Measurements from ENCODE around the gene GDF15.

The GDF15 gene

DNA sequence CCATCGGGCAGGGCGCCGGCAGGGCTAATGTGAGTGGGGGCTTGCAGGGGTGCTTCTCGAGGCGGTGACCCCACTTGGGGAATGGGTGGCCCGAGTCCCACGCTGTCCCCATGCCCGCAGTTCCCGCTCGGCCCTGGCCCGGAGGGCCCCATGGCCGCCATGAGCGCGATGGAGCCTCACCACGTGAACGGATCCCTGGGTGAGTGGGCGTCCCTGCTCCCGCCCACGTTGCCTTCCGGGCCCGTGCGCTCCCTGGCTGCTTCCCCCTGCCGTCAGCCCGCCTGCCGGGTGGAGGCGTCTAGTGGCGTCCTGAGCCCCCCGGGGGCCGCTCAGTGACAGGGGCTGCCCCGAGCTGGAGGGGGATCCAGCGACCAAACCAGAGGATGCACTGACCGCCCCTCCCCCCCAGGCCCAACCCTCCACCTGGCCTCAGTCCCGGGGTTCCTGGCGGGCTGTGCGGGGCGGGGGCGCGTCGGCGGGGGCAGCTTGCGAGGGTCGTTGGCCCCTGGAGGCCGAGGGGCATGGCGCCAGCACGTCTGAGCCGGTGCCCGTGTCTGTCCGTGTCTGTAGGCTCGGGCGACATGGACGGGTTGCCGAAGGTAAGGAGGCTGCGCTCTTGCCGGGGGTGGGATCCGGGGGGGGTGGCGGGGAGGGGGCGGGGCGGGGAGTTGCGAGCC, 47.2 kb downstream of the GDF15 start:
- TF ChIP-seq, protein P1, sequence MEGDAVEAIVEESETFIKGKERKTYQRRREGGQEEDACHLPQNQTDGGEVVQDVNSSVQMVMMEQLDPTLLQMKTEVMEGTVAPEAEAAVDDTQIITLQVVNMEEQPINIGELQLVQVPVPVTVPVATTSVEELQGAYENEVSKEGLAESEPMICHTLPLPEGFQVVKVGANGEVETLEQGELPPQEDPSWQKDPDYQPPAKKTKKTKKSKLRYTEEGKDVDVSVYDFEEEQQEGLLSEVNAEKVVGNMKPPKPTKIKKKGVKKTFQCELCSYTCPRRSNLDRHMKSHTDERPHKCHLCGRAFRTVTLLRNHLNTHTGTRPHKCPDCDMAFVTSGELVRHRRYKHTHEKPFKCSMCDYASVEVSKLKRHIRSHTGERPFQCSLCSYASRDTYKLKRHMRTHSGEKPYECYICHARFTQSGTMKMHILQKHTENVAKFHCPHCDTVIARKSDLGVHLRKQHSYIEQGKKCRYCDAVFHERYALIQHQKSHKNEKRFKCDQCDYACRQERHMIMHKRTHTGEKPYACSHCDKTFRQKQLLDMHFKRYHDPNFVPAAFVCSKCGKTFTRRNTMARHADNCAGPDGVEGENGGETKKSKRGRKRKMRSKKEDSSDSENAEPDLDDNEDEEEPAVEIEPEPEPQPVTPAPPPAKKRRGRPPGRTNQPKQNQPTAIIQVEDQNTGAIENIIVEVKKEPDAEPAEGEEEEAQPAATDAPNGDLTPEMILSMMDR (IDR thresholded peaks at IDR 0.05; ENCODE audit: borderline replicate concordance, extremely low read depth, low read length, poor library complexity, severe bottlenecking): no peak
- TF ChIP-seq EZH2 (IDR thresholded peaks at IDR 0.05; ENCODE audit: borderline replicate concordance, low read depth, low read length, severe bottlenecking): no peak
- H3K4me2 ChIP-seq (ENCODE audit: insufficient read depth, low read length): no peak overlapping the region
- H2AFZ ChIP-seq (ENCODE audit: low read depth, low read length): no peak overlapping the region

DNA sequence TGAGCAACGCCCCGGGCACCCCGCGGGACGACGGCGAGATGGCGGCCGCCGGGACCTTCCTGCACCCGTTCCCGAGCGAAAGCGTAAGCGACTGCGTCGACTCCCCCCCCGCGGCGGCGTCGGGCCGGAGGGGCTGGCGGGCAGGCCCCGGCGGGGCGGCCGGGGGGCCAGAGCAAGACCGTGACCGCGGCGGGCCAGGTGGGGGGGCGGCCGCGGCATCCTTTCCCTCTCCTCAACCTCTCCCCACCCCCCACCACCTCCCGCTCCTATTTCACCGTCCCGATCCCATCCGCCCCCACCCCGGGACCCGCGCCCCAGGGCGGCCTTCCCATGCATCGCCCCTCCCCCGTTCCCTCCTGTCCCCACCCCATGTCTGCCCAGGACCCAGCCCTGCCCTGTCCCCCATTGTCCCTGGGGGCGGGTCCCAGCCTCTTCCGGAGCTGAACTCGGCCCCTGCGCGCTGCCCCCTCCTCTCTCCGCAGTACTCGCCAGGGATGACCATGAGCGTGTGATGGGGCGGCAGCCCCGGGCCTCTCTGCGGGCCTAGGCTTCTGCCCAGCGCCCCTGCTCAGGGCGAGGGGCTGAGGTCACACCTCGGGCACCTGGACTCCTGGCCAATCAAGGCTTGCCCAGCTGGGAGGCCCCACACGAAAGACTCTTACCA, 47.9 kb downstream of the GDF15 start:
- Histone ChIP-seq H3K4me3 (ENCODE audit: low read depth in 1 of 2, low read length in 2 of 2) (no peak overlapping the region), H2AFZ (ENCODE audit: low read depth, low read length) (no peak overlapping the region), H3K79me2 (ENCODE audit: insufficient read depth, low read length) (peaks cover 13% of the 10 kb centered on the region), H3K4me2 (ENCODE audit: insufficient read depth, low read length) (no peak overlapping the region), H3K4me1 (ENCODE audit: insufficient read depth, low read length) (peaks cover 38% of the 10 kb centered on the region), H3K36me3 (ENCODE audit: insufficient read depth, low read length) (peaks cover 27% of the 10 kb centered on the region), H3K27me3 (ENCODE audit: insufficient read depth, low read length, poor library complexity) (no peaks in the 10 kb centered on the region), H3K9me3 (ENCODE audit: insufficient read depth, low read length, severe bottlenecking) (no peaks in the 10 kb centered on the region), H4K20me1 (ENCODE audit: insufficient read depth, low read length) (peaks cover 39% of the 10 kb centered on the region), H3K27ac (ENCODE audit: low read length) (no peak overlapping the region), H3K9ac (ENCODE audit: low read depth, low read length) (no peak overlapping the region)
- no peak for ATAC-seq (ENCODE audit: insufficient read depth, low read depth)
- no peak for DNase-seq
- TF ChIP-seq EZH2 (IDR thresholded peaks at IDR 0.05; ENCODE audit: borderline replicate concordance, low read depth, low read length, severe bottlenecking): no peak
- TF ChIP-seq, protein P1 (IDR thresholded peaks at IDR 0.05; ENCODE audit: borderline replicate concordance, extremely low read depth, low read length, poor library complexity, severe bottlenecking): no peak

More for the DNA sequence above, 47.2 kb downstream of the GDF15 start:
- no peak for DNase-seq
- peaks cover 46% of the 10 kb centered on the region for H4K20me1 ChIP-seq (ENCODE audit: insufficient read depth, low read length)
- H3K79me2 ChIP-seq (ENCODE audit: insufficient read depth, low read length): peaks cover 13% of the 10 kb centered on the region
- H3K27ac ChIP-seq (ENCODE audit: low read length): no peak overlapping the region
- ATAC-seq (ENCODE audit: insufficient read depth, low read depth): no peak
- H3K4me3 ChIP-seq (ENCODE audit: low read depth in 1 of 2, low read length in 2 of 2): no peak overlapping the region
- no peak overlapping the region for H3K9ac ChIP-seq (ENCODE audit: low read depth, low read length)
- peaks cover 27% of the 10 kb centered on the region for H3K36me3 ChIP-seq (ENCODE audit: insufficient read depth, low read length)
- H3K27me3 ChIP-seq (ENCODE audit: insufficient read depth, low read length, poor library complexity): no peaks in the 10 kb centered on the region
- no peaks in the 10 kb centered on the region for H3K9me3 ChIP-seq (ENCODE audit: insufficient read depth, low read length, severe bottlenecking)
- peaks cover 45% of the 10 kb centered on the region for H3K4me1 ChIP-seq (ENCODE audit: insufficient read depth, low read length)

DNA sequence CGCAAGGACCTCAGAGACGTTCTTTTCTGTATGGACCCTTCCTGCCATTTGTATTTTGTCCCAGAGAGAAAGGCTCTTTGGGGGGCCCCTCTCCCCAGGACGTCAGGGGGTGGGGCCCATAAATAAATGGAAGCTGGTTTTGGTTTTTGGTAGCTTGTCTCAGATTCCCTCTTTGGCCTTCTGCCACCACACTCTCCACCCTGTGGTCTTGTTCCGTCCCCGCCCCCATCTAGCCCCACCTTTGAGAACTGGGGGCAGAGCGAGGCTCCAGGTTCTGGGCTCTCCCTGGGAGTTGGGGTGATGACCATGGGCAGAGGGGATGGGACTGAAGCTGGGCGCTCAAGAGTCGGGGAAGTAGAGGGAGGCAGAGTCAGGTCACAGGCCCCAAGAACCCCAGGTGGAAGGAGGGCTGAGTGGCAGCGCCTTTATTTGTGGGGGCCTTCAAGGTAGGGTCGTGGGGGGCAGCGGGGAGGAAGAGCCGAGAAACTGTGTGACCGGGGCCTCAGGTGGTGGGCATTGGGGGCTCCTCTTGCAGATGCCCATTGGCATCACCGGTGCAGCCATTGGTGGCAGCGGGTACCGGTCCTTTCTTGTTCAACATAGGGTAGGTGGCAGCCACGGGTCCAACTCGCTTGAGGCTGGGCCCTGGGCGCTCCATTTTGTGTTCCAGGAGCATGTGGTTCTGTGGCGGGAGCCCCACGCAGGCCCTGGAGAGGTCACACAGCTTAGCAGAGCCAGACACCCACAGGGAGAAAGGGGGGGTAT, 48.6 kb downstream of the GDF15 start:
- peaks cover 34% of the 10 kb centered on the region for H4K20me1 ChIP-seq (ENCODE audit: insufficient read depth, low read length)
- TF ChIP-seq, protein P1 (IDR thresholded peaks at IDR 0.05; ENCODE audit: borderline replicate concordance, extremely low read depth, low read length, poor library complexity, severe bottlenecking): no peak
- TF ChIP-seq EZH2 (IDR thresholded peaks at IDR 0.05; ENCODE audit: borderline replicate concordance, low read depth, low read length, severe bottlenecking): no peak
- H3K4me1 ChIP-seq (ENCODE audit: insufficient read depth, low read length): peaks cover 31% of the 10 kb centered on the region
- no peak overlapping the region for H3K4me2 ChIP-seq (ENCODE audit: insufficient read depth, low read length)
- H3K9me3 ChIP-seq (ENCODE audit: insufficient read depth, low read length, severe bottlenecking): no peaks in the 10 kb centered on the region
- H3K79me2 ChIP-seq (ENCODE audit: insufficient read depth, low read length): peaks cover 12% of the 10 kb centered on the region
- H3K27me3 ChIP-seq (ENCODE audit: insufficient read depth, low read length, poor library complexity): no peaks in the 10 kb centered on the region
- H3K4me3 ChIP-seq (ENCODE audit: low read depth in 1 of 2, low read length in 2 of 2): no peak overlapping the region
- no peak overlapping the region for H3K27ac ChIP-seq (ENCODE audit: low read length)
- no peak for ATAC-seq (ENCODE audit: insufficient read depth, low read depth)
- no peak overlapping the region for H3K9ac ChIP-seq (ENCODE audit: low read depth, low read length)
- no peak for DNase-seq
- peaks cover 27% of the 10 kb centered on the region for H3K36me3 ChIP-seq (ENCODE audit: insufficient read depth, low read length)
- H2AFZ ChIP-seq (ENCODE audit: low read depth, low read length): no peak overlapping the region
